Activated CD8-positive, alpha-beta T cell treated with anti-CD3 and anti-CD28 coated beads for 36 hours (primary cell): ENCODE results near the gene STAB1. TPM values are rescaled to one million over a fixed set of nuclear protein-coding genes. Genes with fewer than 3 reads are reported as not detected.

Experiments
- ATAC-seq: fragments of 200-7000 bp; cut with Tn5 transposase; one replicate; pipeline ENCODE4 v1.10.0; 2021; ENCODE audit warnings: mild to moderate bottlenecking, moderate library complexity
- CTCF ChIA-PET: fragments of 350-600 bp; sonication (Branson Sonifier 250); formaldehyde crosslinking; loops from one replicate; lab custom pipeline; 2021; ENCODE audit warnings: antibody characterized with exemption; lab: Charles Lee
- POLR2A ChIA-PET: fragments of 350-600 bp; sonication (Branson Sonifier 250); formaldehyde crosslinking; loops from one replicate; lab custom pipeline; 2021; ENCODE audit warnings: antibody characterized with exemption; lab: Charles Lee
- DNase-seq: peaks from one replicate; pipeline ENCODE4 v3.0.0-alpha.2; 2020
- H3K27ac Mint-ChIP-seq: one replicate; pipeline ENCODE4 v1.8.0; 2021; ENCODE audit warnings: mild to moderate bottlenecking, mixed read lengths
- H3K27me3 Mint-ChIP-seq: one replicate; pipeline ENCODE4 v1.8.0; 2021; ENCODE audit warnings: mixed read lengths
- H3K36me3 Mint-ChIP-seq: one replicate; pipeline ENCODE4 v1.8.0; 2021; ENCODE audit warnings: low read depth, mixed read lengths
- H3K4me1 Mint-ChIP-seq: one replicate; pipeline ENCODE4 v1.8.0; 2021; ENCODE audit warnings: low read depth, mixed read lengths
- H3K4me3 Mint-ChIP-seq: one replicate; pipeline ENCODE4 v1.8.0; 2021; ENCODE audit warnings: mild to moderate bottlenecking, moderate library complexity, mixed read lengths
- H3K9me3 Mint-ChIP-seq: one replicate; pipeline ENCODE4 v1.8.0; 2021; ENCODE audit warnings: mixed read lengths
- intact Hi-C: fragments of 100-400 bp; cut with micrococcal nuclease; formaldehyde crosslinking; loops from one replicate; pipeline ENCODE4 v1.10.0; 2022
- total RNA-seq, 2 experiments: library from RNA; stranded (reverse); gene quantifications; one replicate each; pipeline ENCODE4 v1.2.3, GENCODE V29; 2021
- TF ChIP-seq, protein P1 (sequence below): fragments of 200-600 bp; IDR thresholded peaks from one replicate; pipeline ENCODE4 v1.8.0; 2022; ENCODE audit warnings: antibody characterized with exemption, mild to moderate bottlenecking

STAB1 gene
- total RNA-seq, 2 experiments from 2014 or later = 0.09 to 0.20 TPM

DNA sequence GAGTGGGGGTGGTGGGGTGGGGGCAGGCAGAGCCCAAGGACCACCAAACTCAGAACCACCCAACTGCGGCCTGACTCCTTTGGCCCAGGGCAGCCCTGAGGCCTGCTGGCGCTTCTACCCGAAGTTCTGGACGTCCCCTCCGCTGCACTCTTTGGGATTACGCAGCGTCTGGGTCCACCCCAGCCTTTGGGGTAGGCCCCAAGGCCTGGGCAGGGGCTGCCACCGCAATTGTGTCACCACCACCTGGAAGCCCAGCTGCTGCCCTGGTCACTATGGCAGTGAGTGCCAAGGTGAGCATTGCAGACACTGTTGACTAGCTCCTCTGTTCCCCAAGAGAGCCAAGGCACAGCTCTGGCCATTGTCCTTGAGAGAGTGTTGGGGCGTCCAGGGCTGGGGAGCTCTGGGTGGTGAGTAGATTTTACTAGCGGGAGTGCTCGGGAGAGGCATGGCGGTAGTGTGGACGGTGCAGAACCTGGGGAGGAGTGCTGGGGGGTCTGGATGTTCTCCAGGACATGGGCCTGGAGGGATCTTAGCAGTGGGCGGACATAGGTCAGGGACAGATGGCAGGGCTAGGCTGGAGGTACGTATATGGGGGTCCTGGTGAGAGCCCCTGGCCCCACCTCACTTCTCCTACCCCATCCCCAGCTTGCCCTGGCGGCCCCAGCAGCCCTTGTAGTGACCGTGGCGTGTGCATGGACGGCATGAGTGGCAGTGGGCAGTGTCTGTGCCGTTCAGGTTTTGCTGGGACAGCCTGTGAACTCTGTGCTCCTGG lies 25.8 kb downstream of the STAB1 start:
- Mint-ChIP-seq H3K4me1 (no peaks in the 10 kb centered on the region), H3K4me3 (no peak overlapping the region), H3K27ac (no peak overlapping the region), H3K9me3 (no peaks in the 10 kb centered on the region), H3K36me3 (peaks cover 5% of the 10 kb centered on the region), H3K27me3 (no peaks in the 10 kb centered on the region)
- CTCF ChIA-PET = interaction anchor here (1.5 kb wide), 1 partner anchor 22 kb away, joined by 3 read pairs; no protein-coding TSS in a partner anchor
- no peak for ATAC-seq
- TF ChIP-seq, protein P1, sequence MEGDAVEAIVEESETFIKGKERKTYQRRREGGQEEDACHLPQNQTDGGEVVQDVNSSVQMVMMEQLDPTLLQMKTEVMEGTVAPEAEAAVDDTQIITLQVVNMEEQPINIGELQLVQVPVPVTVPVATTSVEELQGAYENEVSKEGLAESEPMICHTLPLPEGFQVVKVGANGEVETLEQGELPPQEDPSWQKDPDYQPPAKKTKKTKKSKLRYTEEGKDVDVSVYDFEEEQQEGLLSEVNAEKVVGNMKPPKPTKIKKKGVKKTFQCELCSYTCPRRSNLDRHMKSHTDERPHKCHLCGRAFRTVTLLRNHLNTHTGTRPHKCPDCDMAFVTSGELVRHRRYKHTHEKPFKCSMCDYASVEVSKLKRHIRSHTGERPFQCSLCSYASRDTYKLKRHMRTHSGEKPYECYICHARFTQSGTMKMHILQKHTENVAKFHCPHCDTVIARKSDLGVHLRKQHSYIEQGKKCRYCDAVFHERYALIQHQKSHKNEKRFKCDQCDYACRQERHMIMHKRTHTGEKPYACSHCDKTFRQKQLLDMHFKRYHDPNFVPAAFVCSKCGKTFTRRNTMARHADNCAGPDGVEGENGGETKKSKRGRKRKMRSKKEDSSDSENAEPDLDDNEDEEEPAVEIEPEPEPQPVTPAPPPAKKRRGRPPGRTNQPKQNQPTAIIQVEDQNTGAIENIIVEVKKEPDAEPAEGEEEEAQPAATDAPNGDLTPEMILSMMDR = no peak
- intact Hi-C loops = no loop called here
- DNase-seq = no peak
- POLR2A ChIA-PET = interaction anchor here (1.1 kb wide), 1 partner anchor 9 kb away, joined by 3 read pairs; no protein-coding TSS in a partner anchor

DNA sequence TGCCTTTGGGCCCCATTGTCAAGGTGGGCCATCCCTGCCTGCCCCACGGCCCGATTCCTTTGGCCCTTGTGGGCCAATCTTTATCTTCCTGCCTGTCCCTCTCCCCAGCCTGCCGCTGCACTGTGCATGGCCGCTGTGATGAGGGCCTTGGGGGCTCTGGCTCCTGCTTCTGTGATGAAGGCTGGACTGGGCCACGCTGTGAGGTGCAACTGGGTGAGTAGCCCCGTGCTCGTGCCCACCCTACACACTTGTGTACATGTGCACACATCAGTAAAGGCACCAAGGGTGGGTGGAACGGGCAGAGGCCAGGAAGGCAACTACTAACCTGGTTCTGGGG lies 26.3 kb downstream of the STAB1 start:
- no peaks in the 10 kb centered on the region for H3K27me3 Mint-ChIP-seq
- peaks cover 5% of the 10 kb centered on the region for H3K36me3 Mint-ChIP-seq
- intact Hi-C loops = no loop called here
- ATAC-seq = no peak
- H3K4me1 Mint-ChIP-seq = no peaks in the 10 kb centered on the region
- POLR2A ChIA-PET = no interaction called here
- no peak for DNase-seq
- CTCF ChIA-PET = interaction anchor here (1.5 kb wide), 1 partner anchor 21 kb away, joined by 3 read pairs; no protein-coding TSS in a partner anchor
- no peaks in the 10 kb centered on the region for H3K9me3 Mint-ChIP-seq
- H3K27ac Mint-ChIP-seq = no peak overlapping the region
- TF ChIP-seq, protein P1 = no peak
- no peak overlapping the region for H3K4me3 Mint-ChIP-seq

DNA sequence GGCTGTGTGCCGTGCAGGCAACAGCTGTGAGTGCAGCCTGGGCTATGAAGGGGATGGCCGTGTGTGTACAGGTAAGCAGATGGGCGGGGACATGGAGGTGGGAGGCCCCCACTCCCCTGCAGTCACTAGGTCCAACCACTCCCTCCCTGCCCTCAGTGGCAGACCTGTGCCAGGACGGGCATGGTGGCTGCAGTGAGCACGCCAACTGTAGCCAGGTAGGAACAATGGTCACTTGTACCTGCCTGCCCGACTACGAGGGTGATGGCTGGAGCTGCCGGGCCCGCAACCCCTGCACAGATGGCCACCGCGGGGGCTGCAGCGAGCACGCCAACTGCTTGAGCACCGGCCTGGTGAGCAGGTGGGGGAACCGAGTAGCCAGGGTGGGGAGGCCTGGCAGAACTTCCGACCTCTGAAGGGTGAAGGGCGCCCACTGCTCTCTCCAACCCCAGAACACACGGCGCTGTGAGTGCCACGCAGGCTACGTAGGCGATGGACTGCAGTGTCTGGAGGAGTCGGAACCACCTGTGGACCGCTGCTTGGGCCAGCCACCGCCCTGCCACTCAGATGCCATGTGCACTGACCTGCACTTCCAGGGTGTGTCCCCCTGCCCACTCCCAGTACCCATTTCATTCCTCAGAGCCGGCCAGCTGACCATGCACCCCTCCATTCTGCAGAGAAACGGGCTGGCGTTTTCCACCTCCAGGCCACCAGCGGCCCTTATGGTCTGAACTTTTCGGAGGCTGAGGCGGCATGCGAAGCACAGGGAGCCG lies 26.9 kb downstream of the STAB1 start:
- ATAC-seq (no peak), DNase-seq (no peak)
- intact Hi-C loops = no loop called here
- H3K36me3 Mint-ChIP-seq = peaks cover 5% of the 10 kb centered on the region
- TF ChIP-seq, protein P1 = no peak
- H3K4me3 Mint-ChIP-seq = no peak overlapping the region
- POLR2A ChIA-PET = no interaction called here
- CTCF ChIA-PET = interaction anchor here (1.5 kb wide), 1 partner anchor 21 kb away, joined by 3 read pairs; no protein-coding TSS in a partner anchor
- H3K27me3 Mint-ChIP-seq = no peaks in the 10 kb centered on the region
- no peaks in the 10 kb centered on the region for H3K9me3 Mint-ChIP-seq
- H3K27ac Mint-ChIP-seq = no peak overlapping the region
- H3K4me1 Mint-ChIP-seq = no peaks in the 10 kb centered on the region

DNA sequence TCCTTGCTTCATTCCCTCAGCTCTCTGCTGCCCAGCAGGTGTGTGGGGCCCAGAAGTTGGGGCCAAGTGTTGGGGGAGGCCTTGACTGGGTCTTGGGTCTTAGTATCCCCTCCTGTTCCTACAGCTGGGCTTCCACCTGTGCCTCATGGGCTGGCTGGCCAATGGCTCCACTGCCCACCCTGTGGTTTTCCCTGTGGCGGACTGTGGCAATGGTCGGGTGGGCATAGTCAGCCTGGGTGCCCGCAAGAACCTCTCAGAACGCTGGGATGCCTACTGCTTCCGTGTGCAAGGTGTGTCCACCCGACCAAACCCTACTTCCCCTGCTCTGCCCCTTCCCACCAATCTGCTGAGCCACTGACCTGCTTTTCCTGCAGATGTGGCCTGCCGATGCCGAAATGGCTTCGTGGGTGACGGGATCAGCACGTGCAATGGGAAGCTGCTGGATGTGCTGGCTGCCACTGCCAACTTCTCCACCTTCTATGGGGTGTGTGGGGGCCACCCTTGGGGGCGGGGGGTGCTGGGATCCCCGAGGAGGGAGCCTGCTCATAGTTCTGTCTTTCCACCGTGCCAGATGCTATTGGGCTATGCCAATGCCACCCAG lies 27.6 kb downstream of the STAB1 start:
- H3K27ac Mint-ChIP-seq = no peak overlapping the region
- CTCF ChIA-PET = no interaction called here

More for the DNA sequence above, 27.6 kb downstream of the STAB1 start:
- DNase-seq (no peak), ATAC-seq (no peak)
- TF ChIP-seq, protein P1 = no peak
- intact Hi-C loops = no loop called here
- H3K4me3 Mint-ChIP-seq = no peak overlapping the region
- H3K36me3 Mint-ChIP-seq = peaks cover 7% of the 10 kb centered on the region
- no peaks in the 10 kb centered on the region for H3K4me1 Mint-ChIP-seq
- POLR2A ChIA-PET = no interaction called here
- no peaks in the 10 kb centered on the region for H3K27me3 Mint-ChIP-seq
- H3K9me3 Mint-ChIP-seq = no peaks in the 10 kb centered on the region
